Sigmoid colon (tissue), 4 donors: ENCODE results near the gene SDHA.

Source experiments
- CTCF ChIP-seq, 4 experiments: fragments of 450-650 bp in 3 of 4; fragments of 200-600 bp in 1 of 4; IDR thresholded peaks; one replicate each; pipeline ENCODE4 v1.5.1; 2016 to 2019; ENCODE audit warnings: antibody characterized with exemption in 4 of 4, mild to moderate bottlenecking in 3 of 4, moderate library complexity in 2 of 4
- POLR2A ChIP-seq, 2 donors: fragments of 450-650 bp; IDR thresholded peaks; one replicate each; pipeline ENCODE4 v1.6.1; 2016; ENCODE audit warnings: antibody characterized with exemption in 2 of 2, mild to moderate bottlenecking in 2 of 2, moderate library complexity in 2 of 2
- POLR2AphosphoS5 ChIP-seq, 4 donors: sonication (generic); formaldehyde crosslinking; IDR thresholded peaks; one replicate each; pipeline ENCODE4 v1.6.1; 2017; ENCODE audit warnings: antibody characterized with exemption in 4 of 4

GRCh38 chr5:230711-231110 lies 12.6 kb downstream of the SDHA start:
- TF ChIP-seq CTCF (IDR thresholded peaks at IDR 0.05) (no peak), POLR2A (IDR thresholded peaks at IDR 0.05) (no peak), POLR2AphosphoS5 (IDR thresholded peaks at IDR 0.05) (no peak)
